ENCODE results near the gene ZFPM1.

DNA sequence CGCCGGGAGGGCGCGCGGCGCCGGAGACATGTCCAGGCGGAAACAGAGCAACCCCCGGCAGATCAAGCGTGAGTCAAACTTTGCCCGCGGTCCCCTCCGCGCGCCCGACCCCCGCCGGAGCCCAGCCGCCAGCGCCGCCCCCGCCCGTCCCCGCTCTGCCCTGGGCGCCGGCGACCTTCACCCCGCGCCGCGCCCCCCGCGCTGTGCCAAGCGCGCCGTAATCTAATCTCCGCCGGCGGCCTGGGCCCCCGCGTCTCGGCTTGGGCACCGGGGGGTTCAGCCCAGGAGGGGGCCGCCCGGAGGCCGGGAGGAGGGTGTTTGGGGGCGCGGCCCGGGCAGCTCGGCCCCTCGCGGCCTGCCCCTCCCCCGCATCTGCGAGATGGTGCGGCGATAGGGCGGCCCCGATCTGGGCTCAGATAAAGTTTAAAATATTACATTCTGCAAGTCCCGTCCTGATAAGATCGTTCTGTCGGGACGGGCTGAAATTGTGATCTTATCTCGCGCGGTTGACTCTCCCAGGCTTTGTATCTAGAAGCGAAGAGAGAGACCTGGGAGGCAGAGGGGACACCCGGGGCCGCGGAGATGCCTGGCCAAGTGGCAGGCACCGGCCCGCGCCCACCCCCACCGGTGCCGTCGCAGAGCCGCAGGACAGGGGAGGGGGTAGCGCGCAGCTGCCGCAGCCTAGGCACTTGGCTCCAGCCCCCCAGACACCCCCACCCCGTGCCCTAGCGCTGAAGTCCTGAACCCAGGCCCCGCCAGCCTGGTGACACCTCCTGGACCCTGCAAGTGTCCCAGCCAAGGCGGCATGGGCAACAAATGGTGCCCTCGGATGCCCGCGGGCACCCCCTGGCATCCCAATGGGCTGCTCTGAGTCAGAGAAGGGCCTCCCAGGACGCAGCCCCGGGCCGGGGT, 787 bp downstream of the ZFPM1 start:
- TF ChIP-seq CTCF (IDR thresholded peaks at IDR 0.05) = no peak
- no peak for TF ChIP-seq POLR2A (IDR thresholded peaks at IDR 0.05)
- no peak for TF ChIP-seq POLR2AphosphoS5 (IDR thresholded peaks at IDR 0.05)
- TF ChIP-seq EP300 (IDR thresholded peaks at IDR 0.05) = no peak

Measured in suprapubic skin (tissue), 4 donors.